Globus pallidus (tissue), 1 donor: ENCODE results near the gene FCRL5.
A peak's percentile ranks its signal among the peaks of the same experiment; 100 is the strongest.

ENCODE experiments used
- DNase-seq: peaks from one replicate; pipeline ENCODE4 v3.0.0-alpha.2; 2015; ENCODE audit warnings: low spot score

FCRL5 gene

DNA sequence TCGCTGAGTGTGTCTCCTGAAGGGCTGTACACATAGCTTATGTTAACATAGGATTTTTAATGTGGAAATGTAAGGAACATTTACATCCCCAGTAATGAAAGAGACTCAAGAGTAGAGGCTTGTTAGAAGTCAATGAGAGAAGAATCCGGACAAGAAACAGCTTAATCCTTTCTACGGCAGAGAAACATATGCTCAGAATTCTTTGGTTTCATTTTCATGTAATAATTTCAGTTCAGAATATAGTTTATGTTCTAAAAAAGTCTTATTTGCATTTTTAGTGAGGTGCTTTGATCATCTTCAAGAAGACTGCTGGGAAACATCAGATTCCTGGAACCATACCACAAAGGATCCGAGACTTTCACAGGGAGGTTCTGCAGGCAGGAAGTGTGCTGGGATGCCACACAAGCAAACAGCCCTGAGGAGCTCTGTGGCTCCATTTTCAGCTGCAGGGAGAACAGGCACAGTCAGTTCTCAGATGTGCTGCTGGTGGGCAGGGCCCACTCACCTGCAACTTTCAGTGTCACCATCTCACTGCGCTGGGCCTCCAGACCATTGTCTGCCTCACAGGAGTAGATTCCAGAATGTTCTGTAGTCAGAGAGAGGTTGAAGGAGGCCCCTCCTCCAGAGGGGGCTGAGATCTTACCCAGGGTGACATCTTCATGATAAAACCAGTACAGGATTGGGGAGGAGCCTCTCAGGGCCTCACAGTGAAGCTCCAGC, 28.4 kb downstream of the FCRL5 start:
- DNase-seq: no peak

DNA sequence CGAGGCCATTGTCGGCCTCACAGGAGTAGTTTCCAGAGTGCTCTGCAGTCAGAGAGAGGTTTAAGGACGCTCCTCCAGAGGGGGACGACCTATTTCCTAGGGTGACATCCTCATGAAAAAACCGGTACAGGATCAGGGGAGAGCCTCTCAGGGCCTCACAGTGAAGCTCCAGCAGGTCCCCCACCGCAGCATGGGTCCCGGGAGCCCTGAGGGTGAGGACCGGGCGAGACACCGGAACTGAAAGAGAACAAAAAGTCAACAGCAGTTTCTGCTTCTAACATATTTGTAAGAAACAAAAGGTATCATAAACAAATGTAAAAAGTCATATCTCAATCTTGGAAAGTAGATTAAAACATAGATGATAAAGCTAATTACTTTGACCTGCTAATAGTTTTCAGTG, 31.3 kb downstream of the FCRL5 start:
- no peak for DNase-seq

DNA sequence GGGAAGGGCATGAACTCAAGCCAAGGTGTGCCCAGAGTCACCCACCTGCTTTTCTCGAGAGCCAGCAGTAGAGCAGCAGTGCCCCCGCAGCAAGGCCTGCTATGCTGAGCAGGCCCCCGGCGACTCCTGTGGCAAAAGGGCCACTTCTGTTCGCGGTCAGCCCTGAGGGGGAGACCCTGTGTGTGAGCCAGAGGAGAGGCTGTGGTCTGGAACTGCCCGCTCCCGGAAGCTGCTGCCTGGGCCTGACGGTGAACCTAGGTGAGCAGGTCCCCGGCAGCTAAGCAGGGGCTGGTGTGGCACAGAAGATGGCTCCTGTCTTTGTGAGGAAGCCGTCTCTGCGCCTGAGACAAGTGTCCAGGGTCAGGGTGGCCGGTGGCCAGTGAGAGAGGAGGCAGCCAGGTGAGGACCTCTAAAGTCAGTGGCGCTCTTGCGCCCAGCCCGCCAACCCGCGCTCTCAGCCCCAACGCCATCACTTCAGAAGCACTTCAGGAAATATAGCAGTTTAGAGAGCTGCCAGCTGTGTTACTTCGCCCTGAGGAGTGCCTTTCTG, 31.9 kb downstream of the FCRL5 start:
- no peak for DNase-seq

DNA sequence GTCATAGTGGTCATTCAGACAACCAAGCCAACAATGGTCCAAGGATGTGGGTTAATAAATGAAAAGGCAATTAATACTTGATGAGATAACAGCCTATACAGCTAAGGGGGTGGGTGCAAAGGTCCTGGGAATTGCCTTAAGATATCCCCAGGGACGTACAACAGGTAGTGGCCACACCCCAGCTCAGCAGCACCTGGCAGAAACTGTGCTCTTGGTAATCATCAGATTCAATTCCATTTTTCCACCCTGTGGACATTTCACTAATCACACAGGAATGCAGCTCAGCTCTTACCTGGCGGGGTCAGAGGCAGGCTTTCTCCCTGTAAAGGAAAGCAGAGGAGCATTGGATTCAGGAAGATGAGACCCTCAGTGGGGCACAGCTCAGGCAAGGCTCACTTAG, 32.9 kb downstream of the FCRL5 start:
- no peak for DNase-seq

DNA sequence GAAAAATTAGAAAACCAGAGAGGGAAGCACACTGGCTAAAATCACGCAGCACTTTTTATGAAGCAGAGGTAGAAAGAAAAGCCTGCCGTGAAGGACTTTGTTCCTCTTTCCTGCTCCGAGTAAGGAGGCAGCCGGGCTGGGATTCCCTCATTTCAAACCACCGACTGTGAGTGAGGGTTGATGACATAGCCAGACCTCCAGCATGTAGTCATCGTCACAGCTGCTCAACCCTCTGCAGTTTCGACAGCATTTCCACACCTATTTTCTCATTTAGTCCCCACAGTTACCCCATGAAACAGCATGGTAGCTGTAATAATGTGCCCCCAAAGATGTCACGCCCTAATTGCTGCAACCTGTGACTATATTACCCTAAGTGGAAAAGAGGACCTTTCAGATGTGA, 35.3 kb downstream of the FCRL5 start:
- no peak for DNase-seq

DNA sequence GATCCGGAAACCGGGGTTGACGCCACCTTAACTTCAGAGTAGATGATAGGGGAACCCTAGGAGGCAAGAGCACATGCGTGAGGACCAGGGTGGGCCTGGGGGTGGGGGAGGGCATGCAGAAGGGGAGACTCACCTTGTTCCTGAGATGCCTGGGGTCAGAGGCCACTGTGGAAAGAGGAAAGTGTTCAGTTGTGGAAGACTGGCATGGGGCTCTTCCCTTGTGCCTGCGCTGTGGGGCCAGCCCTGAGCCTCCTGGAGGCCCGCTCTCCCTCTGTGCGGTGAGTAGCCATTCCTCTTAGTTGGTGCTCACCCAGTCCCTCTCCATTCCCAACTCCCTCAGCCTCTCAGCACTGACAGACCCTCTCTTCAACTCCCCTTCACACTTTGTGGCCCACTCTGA, 36.6 kb downstream of the FCRL5 start:
- DNase-seq: no peak

DNA sequence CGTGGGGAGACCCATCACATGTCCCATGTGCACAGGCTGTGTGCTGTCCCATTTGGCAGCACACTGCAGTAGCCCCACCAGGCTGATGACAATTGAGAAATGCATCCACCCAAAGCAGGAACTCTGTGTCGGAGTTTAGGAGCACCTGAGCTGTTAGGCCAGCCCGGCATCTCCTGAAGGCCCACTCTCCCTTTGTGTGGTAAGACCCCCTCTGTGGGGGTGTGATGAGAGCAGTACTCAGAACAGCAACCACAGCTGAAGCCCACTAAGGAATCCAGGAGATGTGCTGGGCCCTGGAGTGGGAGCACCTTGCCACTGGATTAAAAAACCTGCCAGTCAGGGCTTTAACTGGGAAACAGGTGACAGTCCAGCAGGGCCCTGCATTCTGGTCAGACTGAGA, 37.2 kb downstream of the FCRL5 start:
- no peak for DNase-seq

DNA sequence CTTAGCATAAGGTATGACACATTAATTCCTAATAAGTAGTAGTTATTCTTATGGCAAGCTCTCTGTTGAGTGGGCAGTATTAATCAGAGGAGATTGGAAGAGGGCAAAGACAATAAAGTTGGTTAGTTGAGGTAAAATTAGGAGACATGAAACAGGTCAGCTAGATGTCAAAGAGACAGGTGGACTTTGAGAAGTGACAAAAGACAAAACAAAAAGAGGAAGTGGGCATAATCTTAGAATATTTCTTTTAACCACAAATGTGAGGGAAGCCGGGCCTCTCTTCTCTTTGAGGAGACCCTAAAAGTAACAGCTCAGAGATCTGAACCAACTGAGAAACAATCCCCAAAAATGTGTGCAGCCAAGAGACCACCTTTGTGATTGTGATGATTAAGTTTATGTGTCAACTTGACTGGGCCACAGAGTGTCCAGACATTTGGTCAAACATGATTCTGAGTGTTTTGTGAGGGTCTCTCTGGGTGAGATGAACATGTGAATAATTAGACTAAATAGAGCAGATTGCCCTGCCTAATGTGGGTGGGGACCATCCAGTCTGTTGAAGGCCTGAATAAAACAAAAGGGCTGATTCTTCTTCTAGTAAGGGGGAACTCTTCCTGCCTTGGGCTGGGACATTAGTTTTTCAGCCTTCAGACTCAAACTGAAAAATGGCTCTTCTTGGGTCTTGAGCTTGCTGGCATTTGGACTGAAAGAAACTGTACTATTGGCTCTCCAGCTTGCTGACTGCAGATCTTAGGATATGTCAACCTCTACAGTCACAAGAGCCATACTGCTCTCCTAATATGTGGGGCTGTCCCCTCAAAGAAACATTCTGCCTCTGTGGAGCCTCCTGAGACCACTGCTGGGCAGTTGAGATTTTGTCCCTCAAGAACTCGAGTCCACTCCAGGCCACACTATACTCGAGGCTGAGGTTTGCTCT, 40.0 kb downstream of the FCRL5 start:
- DNase-seq: no peak

DNA sequence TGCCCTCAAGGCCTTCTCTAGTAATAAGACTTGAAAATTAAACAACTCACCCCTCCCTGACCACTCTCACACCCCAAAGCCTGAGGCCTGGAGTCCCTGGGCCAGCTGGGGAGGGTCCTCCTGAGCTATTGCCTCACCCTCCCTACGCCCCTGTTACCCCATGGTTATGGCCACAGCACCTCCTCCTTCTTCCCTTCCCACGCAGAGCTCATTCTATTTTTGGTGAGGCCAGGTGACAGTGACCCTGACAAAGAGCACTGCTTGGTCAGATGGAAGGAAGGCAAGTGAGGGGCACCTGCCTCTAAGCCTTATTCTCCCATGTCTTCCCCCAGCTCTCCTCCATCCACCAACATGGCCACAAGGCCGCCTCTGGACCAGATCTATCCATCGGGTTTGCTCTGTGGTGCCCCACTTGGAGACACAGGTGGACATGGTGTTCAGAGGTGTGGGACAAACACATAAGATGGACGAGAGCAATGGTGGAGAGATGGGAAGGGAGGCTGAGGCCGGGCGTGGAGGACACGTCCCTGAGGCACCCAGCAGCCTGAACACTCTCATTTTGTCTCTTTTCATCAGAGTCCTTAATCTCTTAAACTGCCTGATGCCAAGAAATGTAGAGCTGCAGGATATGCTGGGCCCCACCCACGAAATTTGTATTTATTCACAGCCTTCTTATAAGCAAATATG, 42.6 kb downstream of the FCRL5 start:
- DNase-seq: no peak

DNA sequence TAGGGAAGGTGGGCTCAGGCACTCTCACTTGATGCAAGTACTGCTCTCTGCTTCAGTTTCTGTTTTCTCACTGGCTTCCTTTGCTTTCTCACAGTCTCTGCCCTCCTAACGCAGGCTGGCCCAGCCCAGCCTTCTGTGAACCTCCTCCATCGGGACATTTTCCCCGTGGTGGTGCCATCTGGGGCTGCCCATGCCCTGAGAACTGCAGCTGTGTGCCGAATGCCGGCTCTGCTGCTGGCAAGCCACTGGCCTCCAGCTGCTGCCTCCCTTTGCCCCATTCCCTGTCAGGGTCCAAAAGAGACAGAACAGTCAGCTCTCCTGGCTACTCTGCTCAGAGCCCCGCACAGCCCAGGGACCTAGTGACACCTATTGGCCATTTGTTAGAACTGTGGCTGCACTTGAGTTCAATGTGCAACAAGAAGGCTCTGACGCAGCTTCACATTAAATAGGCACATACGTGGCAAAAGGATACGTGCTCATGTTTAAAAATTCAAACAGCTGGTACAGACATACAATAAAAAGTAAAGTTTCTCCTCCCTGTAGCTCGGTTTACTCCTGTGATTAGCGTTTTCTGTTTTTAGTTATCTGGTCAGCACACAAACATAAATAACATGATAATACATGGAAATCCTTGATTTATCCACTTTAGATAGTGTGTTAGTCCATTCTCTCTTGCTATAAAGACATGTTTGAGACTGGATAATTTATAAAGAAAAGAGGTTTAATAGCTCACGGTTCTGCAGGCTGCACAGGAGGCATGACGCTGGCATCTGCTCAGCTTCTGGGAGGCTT, 46.6 kb downstream of the FCRL5 start:
- DNase-seq: peak; percentile 58

DNA sequence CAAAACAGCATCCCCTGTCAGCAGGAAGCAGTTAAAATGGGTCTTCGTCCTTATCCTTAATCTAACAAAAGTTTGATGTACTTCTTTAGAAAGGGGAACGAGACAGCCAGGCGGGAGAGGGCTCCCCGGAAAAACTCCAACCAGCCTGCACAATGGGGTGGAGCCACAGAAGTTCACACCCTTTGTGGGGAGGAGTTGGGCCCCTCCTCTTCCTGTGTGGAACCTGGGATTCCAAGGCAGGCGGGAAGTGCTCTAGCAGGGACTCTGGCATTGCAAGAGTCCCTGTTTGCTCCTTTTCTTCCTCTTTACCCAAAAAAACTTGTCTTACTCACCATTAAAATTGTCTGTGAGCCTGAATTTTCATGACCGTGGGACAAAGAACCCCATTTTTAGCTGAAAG, 47.7 kb downstream of the FCRL5 start:
- DNase-seq: no peak

DNA sequence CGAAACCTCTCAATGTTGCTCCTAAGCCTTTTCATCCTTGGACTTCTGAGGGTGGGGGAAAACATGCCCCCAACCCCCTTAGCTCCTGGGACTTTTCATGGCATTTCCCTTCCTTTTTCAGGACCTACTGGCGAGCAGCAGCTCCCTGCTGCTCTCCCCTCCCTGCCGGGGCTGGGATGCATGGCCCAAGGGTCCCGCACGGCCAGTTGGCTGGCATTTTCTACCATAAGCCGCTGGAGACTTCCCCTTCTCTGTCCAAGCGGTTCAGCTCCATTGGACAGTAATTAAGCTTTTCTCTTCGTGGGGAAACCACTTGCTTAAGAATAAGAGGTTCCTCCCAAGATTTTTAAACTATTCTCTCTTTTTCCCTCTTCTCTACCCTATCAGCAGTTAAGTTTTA, 52.8 kb downstream of the FCRL5 start:
- DNase-seq: no peak

DNA sequence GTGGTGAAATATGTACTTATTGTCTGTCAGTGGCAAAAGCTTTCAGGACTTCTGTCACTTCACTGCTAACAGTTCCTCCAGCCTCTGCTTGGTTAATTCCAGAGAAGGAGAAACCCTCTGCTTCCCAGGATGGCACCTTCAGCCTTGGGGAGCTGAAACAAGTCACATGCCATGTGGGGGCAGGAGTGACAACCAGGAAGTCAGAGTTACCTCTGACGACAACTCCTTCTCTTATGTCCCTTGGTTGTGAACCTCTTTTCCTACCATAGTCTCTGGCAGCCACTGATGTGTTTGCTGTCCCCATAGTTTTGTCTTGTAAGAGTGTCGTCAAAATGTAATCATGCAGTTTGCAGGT, 53.6 kb downstream of the FCRL5 start:
- DNase-seq: no peak

DNA sequence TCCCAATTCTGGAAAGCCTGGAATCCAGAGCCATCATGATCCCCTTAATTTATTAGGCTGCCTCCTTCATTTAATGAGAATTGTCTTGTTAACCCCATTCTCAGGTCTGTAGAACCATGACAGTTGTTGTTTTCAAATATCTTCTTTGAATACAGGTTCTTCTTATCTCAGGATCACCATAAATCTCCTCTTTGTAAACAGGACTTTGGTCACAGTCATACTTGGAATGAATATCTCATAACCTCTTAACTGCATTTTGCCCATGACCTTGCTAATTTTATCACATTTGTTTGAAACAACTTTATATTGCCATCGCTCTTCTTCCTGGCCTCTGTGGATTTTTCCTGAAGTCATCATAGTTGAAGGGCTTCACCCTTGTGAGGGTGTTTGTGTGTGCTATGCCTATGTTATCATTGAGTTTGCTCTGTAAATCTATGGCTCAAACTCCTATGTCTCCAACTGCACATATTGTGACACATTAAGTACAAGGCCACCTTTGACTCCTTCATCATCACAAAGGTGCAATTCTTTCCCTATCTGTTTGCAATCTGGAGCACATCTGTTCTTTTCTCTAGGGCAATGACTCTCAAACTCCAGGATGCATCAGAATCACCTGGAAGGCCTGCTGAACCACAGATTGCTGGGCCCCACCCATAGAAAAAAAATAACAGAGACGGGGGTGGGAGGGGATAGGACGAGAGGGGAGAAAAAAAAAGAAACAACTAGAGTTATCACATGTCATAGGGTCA, 54.2 kb downstream of the FCRL5 start:
- no peak for DNase-seq

DNA sequence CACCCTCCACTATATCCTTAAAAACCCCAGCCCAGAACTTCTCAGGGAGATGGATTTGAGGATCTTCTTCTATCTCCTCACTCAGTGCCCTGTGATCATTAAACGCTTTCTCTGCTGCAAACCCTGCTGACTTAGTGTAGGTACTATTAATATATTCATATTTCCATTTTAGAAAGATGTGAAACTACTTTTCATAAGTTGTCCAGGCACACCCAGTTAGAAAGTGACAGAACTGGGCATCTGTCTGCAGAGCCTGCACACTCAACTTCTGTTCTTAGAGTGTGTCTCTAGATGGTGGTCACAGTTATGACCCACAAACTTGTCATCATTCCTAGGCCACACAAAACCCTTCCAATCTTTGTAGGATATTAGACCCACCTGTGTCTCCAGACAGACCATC, 55.0 kb downstream of the FCRL5 start:
- DNase-seq: no peak

DNA sequence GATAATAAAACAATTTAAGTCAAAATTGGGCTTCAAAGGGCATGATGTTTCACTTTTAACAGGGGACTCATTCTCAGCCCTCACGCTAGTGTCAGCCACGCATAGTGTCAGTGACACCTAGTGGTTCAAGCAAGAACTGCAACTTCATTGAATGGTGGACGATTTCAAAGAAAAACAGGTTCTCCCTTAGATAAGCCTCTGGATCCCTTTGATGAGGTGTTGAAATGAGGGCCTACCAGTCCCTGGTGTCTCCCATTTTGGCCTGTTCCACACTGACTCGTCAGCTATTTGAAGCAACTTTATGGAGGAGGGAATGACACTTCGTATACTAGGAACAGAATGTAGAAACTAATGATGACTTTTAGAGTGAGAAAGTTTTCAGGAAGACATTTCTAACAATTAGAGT, 56.2 kb downstream of the FCRL5 start:
- peak; percentile 20 for DNase-seq

DNA sequence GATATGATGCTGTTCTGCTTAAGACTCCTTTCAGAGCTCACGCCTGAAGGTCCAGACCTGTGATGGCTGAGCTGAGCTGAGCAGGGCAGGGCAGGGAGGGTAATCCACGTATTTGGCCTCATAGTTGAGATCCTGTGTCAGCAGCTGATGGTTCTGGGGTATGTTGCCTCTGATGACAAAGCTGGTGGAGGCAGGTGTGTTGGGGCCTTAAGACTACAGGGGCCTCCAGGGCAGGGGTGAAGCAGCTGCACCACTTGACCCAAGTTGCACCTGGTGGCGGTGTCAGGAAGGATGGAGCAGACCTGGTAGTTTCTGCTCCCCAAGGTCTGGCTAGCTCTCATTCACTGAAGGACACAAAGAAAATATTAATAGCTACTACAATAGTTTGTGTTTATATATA, 57.0 kb downstream of the FCRL5 start:
- DNase-seq: no peak

DNA sequence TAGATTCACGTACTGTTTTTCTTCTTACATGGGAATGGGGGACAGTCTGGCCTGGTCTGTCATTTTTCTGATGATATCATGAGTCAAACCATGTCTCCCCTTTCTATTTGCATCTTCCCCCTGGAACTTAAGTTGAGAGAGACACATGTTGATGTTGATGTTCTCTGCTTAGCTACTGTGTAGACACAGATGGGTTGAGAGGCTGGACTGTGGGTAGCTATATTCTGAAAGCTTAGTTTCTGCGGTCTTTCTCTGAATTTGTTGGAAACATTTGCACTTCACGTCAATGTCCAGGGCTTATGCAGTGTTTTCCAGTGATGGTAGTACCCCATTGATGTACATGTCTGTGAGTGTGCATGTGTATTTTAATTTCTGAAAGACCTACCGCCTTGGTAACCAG, 58.2 kb downstream of the FCRL5 start:
- no peak for DNase-seq

DNA sequence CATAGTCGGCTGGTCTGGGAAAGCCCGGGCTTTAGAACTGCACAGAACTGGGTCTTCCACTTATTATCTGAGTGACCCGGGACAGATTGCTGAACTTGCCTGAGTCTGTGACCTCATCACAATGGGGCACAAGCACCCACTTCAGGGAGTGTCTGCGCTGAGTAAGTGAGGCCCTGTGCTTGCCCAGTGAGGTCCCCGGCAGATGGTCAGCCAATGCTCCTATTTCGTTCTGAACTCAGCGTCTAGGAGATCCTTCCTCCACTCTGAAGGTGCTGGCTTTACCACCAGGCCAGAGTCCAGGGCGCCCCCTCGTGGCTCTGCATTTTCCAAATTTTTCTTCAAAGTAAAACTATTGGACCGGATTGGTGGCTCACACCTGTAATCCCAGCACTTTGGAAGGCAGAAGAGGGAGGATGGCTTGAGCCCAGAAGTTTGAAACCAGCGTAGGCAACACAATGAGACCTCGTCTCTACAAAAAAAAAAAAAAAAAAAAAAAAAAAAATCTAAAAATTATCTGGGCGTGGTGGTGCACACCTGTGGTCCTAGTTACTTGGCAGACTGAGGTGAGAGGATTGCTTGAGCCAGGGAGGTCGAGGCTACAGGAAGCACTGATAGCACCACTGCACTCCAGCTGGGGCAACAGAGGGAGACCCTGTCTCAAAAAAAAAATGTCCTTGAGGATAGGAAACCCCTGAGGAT, 61.7 kb downstream of the FCRL5 start:
- DNase-seq: peak; percentile 14

DNA sequence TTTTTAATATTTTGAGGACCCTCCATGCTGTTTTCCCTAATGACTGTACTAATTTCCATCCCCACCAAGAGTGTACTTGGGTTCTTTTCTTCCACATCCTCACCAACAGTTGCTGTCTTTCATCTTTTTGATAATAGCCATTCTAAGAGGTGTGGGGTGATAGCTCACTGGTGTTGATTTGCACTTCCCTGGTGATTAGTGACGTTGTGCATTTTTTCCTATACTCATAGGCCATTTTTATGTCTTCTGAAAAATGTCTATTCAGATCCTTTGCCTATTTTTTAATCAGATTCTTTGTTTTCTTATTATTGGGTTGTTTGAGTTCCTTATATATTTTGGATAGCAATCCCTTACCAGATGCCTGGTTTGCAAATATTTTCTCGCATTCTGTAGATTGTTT, 64.2 kb downstream of the FCRL5 start:
- DNase-seq: no peak

DNA sequence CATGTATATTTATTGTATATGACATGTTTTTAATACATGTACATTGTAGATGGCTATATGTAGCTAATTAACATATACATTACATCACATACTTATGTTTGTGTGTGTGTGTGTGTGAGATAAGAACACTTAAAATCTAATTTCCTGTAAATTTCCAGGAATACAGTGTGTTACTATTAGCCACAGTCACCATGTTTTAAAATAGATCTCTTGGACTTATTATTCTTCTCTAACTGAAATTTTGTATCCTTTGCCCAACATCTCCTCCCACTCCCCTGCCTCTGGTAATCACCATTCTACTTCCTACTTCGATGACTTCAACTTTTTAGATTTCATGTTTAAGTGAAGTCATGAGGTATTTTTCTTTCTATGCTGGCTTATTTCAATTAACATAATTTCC, 64.8 kb downstream of the FCRL5 start:
- DNase-seq: no peak
